OCI-LY7 (cell line): Measurements from ENCODE around the gene MMP23B. TPM values are rescaled to one million over a fixed set of nuclear protein-coding genes. Genes with fewer than 3 reads are reported as not detected.

Experiments used
- BruUV-seq: library from RNA; stranded (reverse); fragments of 400-500 nt; replicated peaks from 2 replicates; lab custom pipeline; 2021; lab: Mats Ljungman, UMichigan
- CTCF ChIA-PET: fragments of 300-600 bp; sonication (Branson Sonifier 250); formaldehyde crosslinking; loops from one replicate; lab custom pipeline; 2022; ENCODE audit warnings: antibody characterized with exemption; ENCODE audit not compliant: unreplicated experiment; lab: Charles Lee
- POLR2A ChIA-PET: fragments of 300-600 bp; sonication (Branson Sonifier 250); formaldehyde crosslinking; loops from one replicate; lab custom pipeline; 2022; ENCODE audit warnings: antibody characterized with exemption; lab: Charles Lee
- DNase-seq: peaks from one replicate; pipeline ENCODE4 v3.0.0-alpha.2; 2015; ENCODE audit warnings: low spot score
- H2AFZ ChIP-seq: fragments of 200-600 bp; sonication (generic), shearing (Covaris generic); 2 replicates; pipeline ENCODE4 v1.6.1; 2014; ENCODE audit warnings: mild to moderate bottlenecking, antibody characterized with exemption, low read length, moderate library complexity
- H3K27ac ChIP-seq: fragments of 200-600 bp; sonication (generic); 2 replicates; pipeline ENCODE4 v1.5.1; 2014; ENCODE audit warnings: mixed run types, low read depth, mild to moderate bottlenecking, moderate library complexity, low read length, inconsistent platforms; ENCODE audit not compliant: poor library complexity, severe bottlenecking
- H3K36me3 ChIP-seq: fragments of 200-600 bp; sonication (generic); 2 replicates; pipeline ENCODE4 v1.6.1; 2014; ENCODE audit warnings: mild to moderate bottlenecking, antibody characterized with exemption, low read length, moderate library complexity, mixed read lengths; ENCODE audit not compliant: insufficient read depth
- H3K4me1 ChIP-seq: fragments of 200-600 bp; sonication (generic); 2 replicates; pipeline ENCODE4 v1.5.1; 2014; ENCODE audit warnings: mild to moderate bottlenecking, low read length; ENCODE audit not compliant: insufficient read depth, poor library complexity, severe bottlenecking
- H3K4me2 ChIP-seq: fragments of 200-600 bp; sonication (generic); 2 replicates; pipeline ENCODE4 v1.6.1; 2014; ENCODE audit warnings: mild to moderate bottlenecking, low read length
- H3K4me3 ChIP-seq: fragments of 200-600 bp; sonication (generic); 2 replicates; pipeline ENCODE4 v1.5.1; 2014; ENCODE audit warnings: mild to moderate bottlenecking, low read depth, low read length; ENCODE audit not compliant: poor library complexity, severe bottlenecking
- H3K79me2 ChIP-seq: fragments of 200-600 bp; sonication (generic); 2 replicates; pipeline ENCODE4 v1.6.1; 2016; ENCODE audit warnings: low read depth, mild to moderate bottlenecking, low read length, moderate library complexity, mixed read lengths; ENCODE audit not compliant: insufficient read depth
- H3K9me2 ChIP-seq: fragments of 200-600 bp; sonication (generic); 2 replicates; pipeline ENCODE4 v1.6.1; 2016; ENCODE audit warnings: mild to moderate bottlenecking, low read length, mixed read lengths; ENCODE audit not compliant: insufficient read depth
- H3K9me3 ChIP-seq: fragments of 200-600 bp; sonication (generic); 2 replicates; pipeline ENCODE4 v1.6.1; 2014; ENCODE audit warnings: mild to moderate bottlenecking, mixed run types, low read length, mixed read lengths
- H4K20me1 ChIP-seq: fragments of 200-600 bp; sonication (generic); 2 replicates; pipeline ENCODE4 v1.6.1; 2014; ENCODE audit warnings: mild to moderate bottlenecking, antibody characterized with exemption, low read length, moderate library complexity, mixed read lengths; ENCODE audit not compliant: insufficient read depth
- CTCF ChIP-seq: fragments of 200-600 bp; sonication (generic); conservative IDR thresholded peaks from 2 replicates; pipeline ENCODE4 v1.5.1; 2014; ENCODE audit warnings: mild to moderate bottlenecking, antibody characterized with exemption, low read length, moderate library complexity, mixed read lengths
- EZH2phosphoT487 ChIP-seq: fragments of 200-600 bp; sonication (generic); IDR thresholded peaks from 2 replicates; pipeline ENCODE4 v1.6.1; 2018; ENCODE audit warnings: low read depth, borderline replicate concordance, mild to moderate bottlenecking, mixed run types, antibody characterized with exemption, low read length, moderate library complexity, mixed read lengths
- intact Hi-C: fragments of 100-400 bp; cut with micrococcal nuclease; formaldehyde crosslinking; loops from one replicate; pipeline ENCODE4 v1.10.0; 2022; ENCODE audit not compliant: unreplicated experiment
- total RNA-seq, 2 experiments: library from RNA; depleted of rRNA in 1 of 2; stranded (reverse); fragments of >200 nt in 1 of 2; shearing (Covaris generic) in 1 of 2; gene quantifications; 2 replicates each; pipeline ENCODE4 v1.2.3, GENCODE V29; 2014 to 2022

MMP23B gene
- total RNA-seq, 2 experiments from 2014 or later = 2.2 to 7.6 TPM

GRCh38 chr1:1613509-1614082 lies 18.4 kb upstream of the MMP23B start:
- H2AFZ ChIP-seq = no peak overlapping the region
- H3K4me1 ChIP-seq = peaks cover 36% of the 10 kb centered on the region
- H3K27ac ChIP-seq = no peak overlapping the region
- no peak for TF ChIP-seq EZH2phosphoT487
- TF ChIP-seq CTCF = no peak
- ChIA-PET CTCF (interaction anchor here (1.2 kb wide), 1 partner anchor 12 kb away, joined by 13 read pairs; no protein-coding TSS in a partner anchor), POLR2A (interaction anchor here (0.6 to 1.3 kb wide), 4 partner anchors 56 to 518 kb away, joined by 3 to 4 read pairs (median 3); no protein-coding TSS in a partner anchor)
- peaks cover 14% of the 10 kb centered on the region; the same call in 1 of the 2 replicates for H3K79me2 ChIP-seq
- H3K9me3 ChIP-seq = no peaks in the 10 kb centered on the region
- intact Hi-C loops = no loop called here
- BruUV-seq = TSS peak; percentile 74
- no peaks in the 10 kb centered on the region for H3K36me3 ChIP-seq
- no peaks in the 10 kb centered on the region for H3K9me2 ChIP-seq
- H3K4me3 ChIP-seq = peak overlapping the region; percentile 85
- H3K4me2 ChIP-seq = peak overlapping the region; percentile 95
- no peak for DNase-seq
- H4K20me1 ChIP-seq = no peaks in the 10 kb centered on the region

GRCh38 chr1:1614204-1614953 lies 17.6 kb upstream of the MMP23B start:
- TF ChIP-seq CTCF = no peak
- no peak for TF ChIP-seq EZH2phosphoT487
- Histone ChIP-seq H3K4me3 (peak overlapping the region; percentile 85), H3K4me1 (peaks cover 36% of the 10 kb centered on the region), H3K9me3 (no peaks in the 10 kb centered on the region), H4K20me1 (no peaks in the 10 kb centered on the region), H3K9me2 (no peaks in the 10 kb centered on the region), H3K79me2 (peaks cover 14% of the 10 kb centered on the region; the same call in 1 of the 2 replicates), H3K27ac (no peak overlapping the region), H3K4me2 (peak overlapping the region; percentile 95), H3K36me3 (no peaks in the 10 kb centered on the region), H2AFZ (no peak overlapping the region)
- no peak for DNase-seq
- CTCF ChIA-PET = interaction anchor here (1.2 kb wide), 1 partner anchor 11 kb away, joined by 13 read pairs; no protein-coding TSS in a partner anchor
- no TSS peak for BruUV-seq
- intact Hi-C loops = no loop called here
- POLR2A ChIA-PET = interaction anchor here (0.6 to 1.9 kb wide), 5 partner anchors 10 to 214 kb away, joined by 3 to 4 read pairs (median 3); no protein-coding TSS in a partner anchor
